Upper lobe of left lung (tissue), 4 donors: Measurements from ENCODE around the gene NLRP6.

Experiments
- POLR2A ChIP-seq, 4 donors: fragments of 450-650 bp; IDR thresholded peaks; one replicate each; pipeline ENCODE4 v1.5.1; 2016 to 2017; ENCODE audit warnings: antibody characterized with exemption in 4 of 4, mild to moderate bottlenecking in 2 of 4
- TF ChIP-seq, protein P1 (sequence below), 6 experiments: fragments of 450-650 bp in 4 of 6; fragments of 200-600 bp in 2 of 6; sonication (generic) in 2 of 6; IDR thresholded peaks; one replicate each; pipeline ENCODE4 v1.5.1; 2016 to 2019; ENCODE audit warnings: antibody characterized with exemption in 6 of 6

DNA sequence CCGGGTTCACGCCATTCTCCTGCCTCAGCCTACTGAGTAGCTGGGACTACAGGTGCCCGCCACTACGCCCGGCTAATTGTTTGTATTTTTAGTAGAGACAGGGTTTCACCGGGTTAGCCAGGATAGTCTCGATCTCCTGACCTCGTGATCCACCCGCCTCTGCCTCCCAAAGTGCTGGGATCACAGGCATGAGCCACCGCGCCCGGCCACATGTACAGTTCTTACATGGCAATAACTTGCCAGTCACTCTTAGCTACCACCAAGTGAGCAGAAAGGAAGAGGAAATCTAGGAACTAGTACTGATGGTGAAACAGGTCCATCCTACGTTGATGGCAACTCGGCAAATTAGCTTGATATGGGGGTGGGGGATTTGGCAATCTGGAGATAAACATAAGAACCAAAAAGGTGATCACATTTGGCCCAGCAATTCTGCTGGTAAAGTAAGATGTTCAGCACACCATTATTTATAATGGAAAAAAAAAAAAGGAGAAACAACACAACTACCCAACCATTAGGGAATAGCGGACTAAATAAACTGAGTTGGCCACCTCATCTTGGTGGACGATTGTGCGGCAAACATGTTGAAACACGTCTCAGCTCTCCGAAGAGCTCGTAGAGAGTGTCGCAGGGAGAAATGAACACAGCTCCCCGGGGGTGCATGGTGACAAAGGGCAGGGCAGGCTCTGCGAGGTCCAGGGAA is 5.3 kb downstream of the NLRP6 start:
- TF ChIP-seq, protein P1, sequence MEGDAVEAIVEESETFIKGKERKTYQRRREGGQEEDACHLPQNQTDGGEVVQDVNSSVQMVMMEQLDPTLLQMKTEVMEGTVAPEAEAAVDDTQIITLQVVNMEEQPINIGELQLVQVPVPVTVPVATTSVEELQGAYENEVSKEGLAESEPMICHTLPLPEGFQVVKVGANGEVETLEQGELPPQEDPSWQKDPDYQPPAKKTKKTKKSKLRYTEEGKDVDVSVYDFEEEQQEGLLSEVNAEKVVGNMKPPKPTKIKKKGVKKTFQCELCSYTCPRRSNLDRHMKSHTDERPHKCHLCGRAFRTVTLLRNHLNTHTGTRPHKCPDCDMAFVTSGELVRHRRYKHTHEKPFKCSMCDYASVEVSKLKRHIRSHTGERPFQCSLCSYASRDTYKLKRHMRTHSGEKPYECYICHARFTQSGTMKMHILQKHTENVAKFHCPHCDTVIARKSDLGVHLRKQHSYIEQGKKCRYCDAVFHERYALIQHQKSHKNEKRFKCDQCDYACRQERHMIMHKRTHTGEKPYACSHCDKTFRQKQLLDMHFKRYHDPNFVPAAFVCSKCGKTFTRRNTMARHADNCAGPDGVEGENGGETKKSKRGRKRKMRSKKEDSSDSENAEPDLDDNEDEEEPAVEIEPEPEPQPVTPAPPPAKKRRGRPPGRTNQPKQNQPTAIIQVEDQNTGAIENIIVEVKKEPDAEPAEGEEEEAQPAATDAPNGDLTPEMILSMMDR (IDR thresholded peaks at IDR 0.05) = no peak
- TF ChIP-seq POLR2A (IDR thresholded peaks at IDR 0.05) = no peak
